Measurements from ENCODE around the gene POLA1.

GRCh38 chrX:24799565-24799964 lies 105.8 kb downstream of the POLA1 start:
- TF ChIP-seq CTCF (IDR thresholded peaks at IDR 0.05; ENCODE audit: low read length): no peak
- no peak for TF ChIP-seq EZH2phosphoT487 (IDR thresholded peaks at IDR 0.05; ENCODE audit: low read length)
- no peak for TF ChIP-seq EZH2 (optimal IDR thresholded peaks at IDR 0.05; ENCODE audit: low read depth, low read length)

All from MM.1S (cell line).